CD4-positive, alpha-beta memory T cell (primary cell): ENCODE data around the gene USB1. TPM values are rescaled to one million over a fixed set of nuclear protein-coding genes. Genes with fewer than 3 reads are reported as not detected.
A peak's percentile ranks its signal among the peaks of the same experiment; 100 is the strongest.

Experiments used
- CTCF ChIA-PET: fragments of 350-600 bp; sonication (Branson Sonifier 250); formaldehyde crosslinking; loops from one replicate; lab custom pipeline; 2021; ENCODE audit warnings: inconsistent platforms; ENCODE audit not compliant: partially characterized antibody; lab: Charles Lee
- POLR2A ChIA-PET: fragments of 350-600 bp; sonication (Branson Sonifier 250); formaldehyde crosslinking; loops from one replicate; lab custom pipeline; 2021; ENCODE audit not compliant: partially characterized antibody; lab: Charles Lee
- DNase-seq, 5 donors: peaks; one replicate each; pipeline versions ENCODE4 v3.0.0 to v3.0.0-alpha.2; 2020 to 2022; ENCODE audit warnings: mixed read lengths in 1 of 5
- H3K27ac ChIP-seq: one replicate; pipeline ENCODE4 v1.7.0; 2013; ENCODE audit warnings: low read depth, low read length
- H3K27me3 ChIP-seq: 2 replicates; pipeline ENCODE4 v1.7.0; 2013; ENCODE audit warnings: mild to moderate bottlenecking, low read length, moderate library complexity; ENCODE audit not compliant: insufficient read depth
- H3K36me3 ChIP-seq: 2 replicates; pipeline ENCODE4 v1.7.0; 2013; ENCODE audit warnings: mild to moderate bottlenecking, low read length, moderate library complexity; ENCODE audit not compliant: insufficient read depth
- H3K4me1 ChIP-seq: 2 replicates; pipeline ENCODE4 v1.7.0; 2013; ENCODE audit warnings: mild to moderate bottlenecking, low read length, moderate library complexity; ENCODE audit not compliant: insufficient read depth
- H3K4me3 ChIP-seq, 2 donors: one replicate each; pipeline ENCODE4 v1.7.0; 2013; ENCODE audit warnings: low read length in 2 of 2, mild to moderate bottlenecking in 1 of 2
- H3K9me3 ChIP-seq, 2 donors: one replicate each; pipeline ENCODE4 v1.7.0; 2013; ENCODE audit warnings: low read length in 2 of 2, control low read depth in 1 of 2; ENCODE audit not compliant: control insufficient read depth in 1 of 2
- H3K27ac Mint-ChIP-seq, 7 donors: one replicate each; pipeline ENCODE4 v1.8.0; 2020 to 2021; ENCODE audit warnings: mixed read lengths in 7 of 7, mild to moderate bottlenecking in 6 of 7, inconsistent platforms in 3 of 7, moderate library complexity in 3 of 7
- H3K27me3 Mint-ChIP-seq, 2 donors: one replicate each; pipeline ENCODE4 v1.8.0; 2020 to 2021; ENCODE audit warnings: mixed read lengths in 2 of 2
- H3K36me3 Mint-ChIP-seq, 2 donors: one replicate each; pipeline ENCODE4 v1.8.0; 2020 to 2021; ENCODE audit warnings: mixed read lengths in 2 of 2, inconsistent platforms in 1 of 2, mild to moderate bottlenecking in 1 of 2
- H3K4me1 Mint-ChIP-seq, 4 donors: one replicate each; pipeline ENCODE4 v1.8.0; 2020 to 2021; ENCODE audit warnings: mixed read lengths in 4 of 4, mild to moderate bottlenecking in 1 of 4
- H3K4me3 Mint-ChIP-seq, 8 donors: one replicate each; pipeline ENCODE4 v1.8.0; 2020 to 2021; ENCODE audit warnings: mixed read lengths in 8 of 8, mild to moderate bottlenecking in 7 of 8, moderate library complexity in 6 of 8, inconsistent platforms in 3 of 8
- H3K9me3 Mint-ChIP-seq, 8 donors: one replicate each; pipeline ENCODE4 v1.8.0; 2020 to 2021; ENCODE audit warnings: mixed read lengths in 8 of 8, mild to moderate bottlenecking in 5 of 8, inconsistent platforms in 3 of 8, moderate library complexity in 1 of 8
- intact Hi-C: fragments of 100-400 bp; cut with micrococcal nuclease; formaldehyde crosslinking; loops from one replicate; pipeline ENCODE4 v1.15.1; 2023
- polyA plus RNA-seq, 2 donors: library from polyadenylated mRNA; unstranded; fragments of 300-500 nt; fragmentation: Illumina TruSeq; gene quantifications; one replicate each; pipeline ENCODE4 v1.2.3, GENCODE V29; 2021
- total RNA-seq, 2 experiments: library from RNA; stranded (reverse); gene quantifications; one replicate each; pipeline ENCODE4 v1.2.3, GENCODE V29; 2021

Gene USB1
- total and polyA plus RNA-seq, 4 experiments from 2014 or later = 35.3 to 45.2 (median 37.9) TPM

DNA sequence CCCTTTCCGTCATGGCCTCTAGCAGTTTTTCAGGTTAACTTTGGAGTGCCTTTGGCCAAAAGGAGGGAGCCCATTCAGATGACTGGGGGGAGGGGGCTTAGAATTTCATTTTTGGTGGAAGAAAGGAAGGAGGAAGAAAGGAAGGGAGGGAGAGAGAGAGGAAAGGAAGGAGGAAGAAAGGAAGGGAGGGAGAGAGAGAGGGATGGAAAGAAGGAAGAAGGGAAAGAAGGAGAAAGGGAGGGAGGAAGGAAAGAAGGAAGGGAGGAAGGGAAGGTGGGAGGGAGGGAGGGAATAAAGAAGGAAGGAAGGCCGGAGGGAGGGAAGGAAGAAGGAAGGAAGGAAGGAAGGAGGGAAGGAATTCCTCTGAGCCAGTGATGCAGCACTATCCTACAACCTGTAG, 50.1 kb downstream of the USB1 start:
- H3K9me3 ChIP-seq = no peaks in the 10 kb centered on the region
- H3K27ac ChIP-seq = no peak overlapping the region
- intact Hi-C loops = no loop called here
- H3K36me3 ChIP-seq = no peaks in the 10 kb centered on the region
- DNase-seq = no peak
- CTCF ChIA-PET = no interaction called here
- POLR2A ChIA-PET = no interaction called here
- Mint-ChIP-seq H3K36me3 (no peaks in the 10 kb centered on the region), H3K27ac (no peak overlapping the region), H3K4me3 (no peak overlapping the region), H3K9me3 (peaks cover 0 to 5% (median 0%) of the 10 kb centered on the region in 8 donors), H3K27me3 (peaks cover 0 to 2% of the 10 kb centered on the region in 2 donors), H3K4me1 (peaks cover 0 to 2% (median 0%) of the 10 kb centered on the region in 4 donors)
- H3K4me3 ChIP-seq = no peak overlapping the region
- H3K4me1 ChIP-seq = no peaks in the 10 kb centered on the region
- no peaks in the 10 kb centered on the region for H3K27me3 ChIP-seq

DNA sequence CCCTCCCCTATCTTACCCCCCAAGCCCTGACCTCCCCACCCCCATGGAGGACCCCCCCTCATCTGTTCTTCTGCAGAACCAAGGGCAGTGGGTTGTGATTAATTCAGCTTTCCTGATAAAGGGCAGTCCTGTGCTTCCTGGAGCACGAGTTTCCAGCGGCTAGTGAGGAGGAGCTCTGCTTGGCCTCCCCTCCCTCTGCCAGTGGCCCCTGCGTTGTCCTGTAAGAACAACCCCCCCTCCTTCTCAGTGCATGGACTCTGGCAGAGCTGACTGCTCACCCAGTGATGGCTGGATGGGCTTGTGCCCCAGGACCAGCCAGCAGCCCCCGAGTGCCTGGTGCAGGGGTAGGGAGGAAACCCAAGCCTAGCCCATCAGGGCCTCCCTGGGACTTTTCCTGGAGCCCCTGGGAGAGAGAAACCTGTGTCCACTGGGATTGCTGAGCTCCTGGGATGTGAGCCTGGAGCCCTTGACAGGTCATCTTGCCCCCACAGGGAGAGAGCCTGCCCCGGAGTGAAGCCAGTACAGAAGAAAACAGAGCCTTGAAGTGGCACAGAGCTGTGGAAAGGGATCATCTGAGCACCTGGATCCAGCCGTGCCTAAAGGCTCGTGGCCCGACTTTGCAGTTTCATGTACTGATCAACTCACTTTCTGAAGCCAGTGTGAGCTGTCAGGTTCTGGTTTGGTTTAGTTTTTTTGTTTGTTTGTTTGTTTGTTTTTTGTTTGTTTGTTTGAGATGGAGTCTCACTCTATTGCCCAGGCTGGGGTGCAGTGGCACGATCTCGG, 50.8 kb downstream of the USB1 start:
- H3K4me1 ChIP-seq = no peaks in the 10 kb centered on the region
- CTCF ChIA-PET = interaction anchor here (0.8 kb wide), 1 partner anchor 436 kb away, joined by 3 read pairs; no protein-coding TSS in a partner anchor
- no peak overlapping the region for H3K4me3 ChIP-seq
- Mint-ChIP-seq H3K9me3 (peaks cover 0 to 5% (median 0%) of the 10 kb centered on the region in 8 donors), H3K4me3 (peak overlapping the region in 1 of 8 donors; percentile 20), H3K4me1 (peaks cover 0 to 2% (median 0%) of the 10 kb centered on the region in 4 donors), H3K27me3 (peaks cover 2% of the 10 kb centered on the region in 2 donors), H3K36me3 (no peaks in the 10 kb centered on the region), H3K27ac (no peak overlapping the region)
- no peak for DNase-seq
- intact Hi-C loops = no loop called here
- no peaks in the 10 kb centered on the region for H3K27me3 ChIP-seq
- POLR2A ChIA-PET = no interaction called here
- H3K36me3 ChIP-seq = no peaks in the 10 kb centered on the region
- H3K9me3 ChIP-seq = no peaks in the 10 kb centered on the region
- H3K27ac ChIP-seq = no peak overlapping the region

DNA sequence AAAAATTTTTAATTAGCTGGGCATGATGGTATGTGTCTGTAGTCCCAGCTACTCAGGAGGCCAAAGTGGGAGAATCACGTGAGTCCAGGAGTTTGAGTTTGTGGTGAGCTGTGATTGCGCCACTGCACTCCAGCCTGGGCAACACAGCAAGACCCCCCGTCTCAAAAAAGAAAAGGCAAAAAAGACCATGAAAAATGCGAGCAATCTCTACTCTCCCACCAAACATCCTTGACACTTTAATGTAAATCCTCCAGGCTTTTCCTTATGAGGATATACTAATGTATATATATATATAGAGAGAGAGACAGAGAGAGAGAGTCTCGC, 52.4 kb downstream of the USB1 start:
- Histone ChIP-seq H3K4me3 (no peak overlapping the region), H3K4me1 (no peaks in the 10 kb centered on the region), H3K27ac (no peak overlapping the region), H3K36me3 (no peaks in the 10 kb centered on the region), H3K9me3 (no peaks in the 10 kb centered on the region), H3K27me3 (no peaks in the 10 kb centered on the region)
- intact Hi-C loops = no loop called here
- POLR2A ChIA-PET = no interaction called here
- Mint-ChIP-seq H3K27me3 (peaks cover 2% of the 10 kb centered on the region in 2 donors), H3K36me3 (no peaks in the 10 kb centered on the region), H3K4me3 (no peak overlapping the region), H3K27ac (no peak overlapping the region), H3K4me1 (peaks cover 0 to 2% (median 0%) of the 10 kb centered on the region in 4 donors), H3K9me3 (peaks cover 0 to 5% (median 0%) of the 10 kb centered on the region in 8 donors)
- DNase-seq = no peak
- CTCF ChIA-PET = no interaction called here

DNA sequence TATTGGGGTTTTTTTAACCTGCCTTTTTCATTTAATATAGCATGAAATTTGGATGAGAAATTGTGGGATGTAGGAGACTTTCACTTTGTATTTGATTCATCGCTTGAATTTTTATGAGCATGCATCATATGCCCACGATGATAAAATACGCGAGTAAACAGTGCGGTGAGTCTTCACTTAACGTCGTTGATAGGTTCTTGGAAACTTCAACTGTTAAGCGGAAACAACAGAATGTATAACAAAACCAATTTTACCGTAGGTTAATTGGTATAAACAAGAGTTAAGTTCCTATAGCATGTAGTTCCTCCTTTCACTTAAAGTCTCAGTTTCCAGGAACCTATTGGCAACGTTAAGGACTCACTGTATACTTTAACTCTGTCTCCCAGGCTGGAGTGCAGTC, 53.1 kb downstream of the USB1 start:
- DNase-seq = no peak
- Histone ChIP-seq H3K4me1 (no peaks in the 10 kb centered on the region), H3K9me3 (no peaks in the 10 kb centered on the region), H3K27me3 (no peaks in the 10 kb centered on the region), H3K36me3 (no peaks in the 10 kb centered on the region), H3K27ac (no peak overlapping the region), H3K4me3 (no peak overlapping the region)
- ChIA-PET CTCF (no interaction called here), POLR2A (no interaction called here)
- Mint-ChIP-seq H3K36me3 (no peaks in the 10 kb centered on the region), H3K4me3 (no peak overlapping the region), H3K27me3 (peaks cover 2% of the 10 kb centered on the region in 2 donors), H3K27ac (no peak overlapping the region), H3K9me3 (peaks cover 0 to 5% (median 0%) of the 10 kb centered on the region in 8 donors), H3K4me1 (peaks cover 0 to 2% (median 0%) of the 10 kb centered on the region in 4 donors)
- intact Hi-C loops = no loop called here

DNA sequence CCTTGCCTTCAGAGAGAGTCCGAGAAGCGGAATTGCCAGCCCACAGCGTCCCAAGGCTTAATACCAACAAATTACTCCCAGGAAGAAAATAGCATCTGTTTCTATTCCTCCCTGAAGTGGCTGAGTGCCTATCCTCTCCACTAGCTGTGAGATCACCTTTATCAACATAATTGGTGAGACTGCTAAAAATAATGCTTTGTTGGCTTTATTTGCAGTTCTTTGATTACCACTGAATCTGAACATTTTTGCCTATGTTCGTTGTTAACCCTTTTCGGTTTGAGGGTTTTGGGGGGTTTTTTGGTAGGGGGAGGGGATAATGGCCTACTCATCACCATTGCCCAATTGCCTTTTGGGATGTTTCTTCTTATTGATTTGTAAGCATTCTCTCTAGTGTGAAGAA, 55.4 kb downstream of the USB1 start:
- H3K36me3 ChIP-seq = no peaks in the 10 kb centered on the region
- Mint-ChIP-seq H3K4me1 (peaks cover 0 to 2% (median 0%) of the 10 kb centered on the region in 4 donors), H3K27me3 (peaks cover 0 to 3% of the 10 kb centered on the region in 2 donors), H3K4me3 (no peak overlapping the region), H3K9me3 (no peaks in the 10 kb centered on the region), H3K36me3 (no peaks in the 10 kb centered on the region), H3K27ac (no peak overlapping the region)
- no peaks in the 10 kb centered on the region for H3K27me3 ChIP-seq
- intact Hi-C loops = no loop called here
- no peaks in the 10 kb centered on the region for H3K9me3 ChIP-seq
- H3K4me1 ChIP-seq = no peaks in the 10 kb centered on the region
- POLR2A ChIA-PET = no interaction called here
- no peak overlapping the region for H3K27ac ChIP-seq
- CTCF ChIA-PET = no interaction called here
- DNase-seq = no peak
- H3K4me3 ChIP-seq = no peak overlapping the region

DNA sequence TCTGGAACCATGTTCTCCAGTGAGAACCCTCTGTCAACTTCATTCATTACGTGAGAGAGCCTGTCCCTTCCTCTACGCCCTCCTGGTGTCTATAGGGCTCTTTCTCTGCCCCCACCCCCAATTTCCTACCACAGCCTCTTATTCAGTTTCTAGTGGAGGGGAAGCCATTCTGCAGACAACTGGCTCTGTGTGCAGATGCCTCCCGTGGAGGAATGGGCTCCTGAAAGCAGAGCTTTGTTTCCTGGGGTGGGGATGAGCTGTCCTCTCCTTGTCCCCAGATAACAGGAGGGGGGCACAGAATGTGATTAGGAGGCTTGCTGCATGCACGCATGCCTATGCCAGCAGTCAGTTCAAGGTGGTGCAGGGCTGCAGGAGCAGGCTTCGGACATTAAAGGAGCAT, 55.9 kb downstream of the USB1 start:
- ChIA-PET POLR2A (no interaction called here), CTCF (no interaction called here)
- H3K9me3 ChIP-seq = no peaks in the 10 kb centered on the region
- no peak for DNase-seq
- no peaks in the 10 kb centered on the region for H3K27me3 ChIP-seq
- H3K4me1 ChIP-seq = no peaks in the 10 kb centered on the region
- Mint-ChIP-seq H3K27me3 (peaks cover 0 to 3% of the 10 kb centered on the region in 2 donors), H3K4me1 (peaks cover 0 to 2% (median 0%) of the 10 kb centered on the region in 4 donors), H3K4me3 (no peak overlapping the region), H3K36me3 (no peaks in the 10 kb centered on the region), H3K9me3 (no peaks in the 10 kb centered on the region), H3K27ac (no peak overlapping the region)
- no peak overlapping the region for H3K4me3 ChIP-seq
- intact Hi-C loops = no loop called here
- H3K27ac ChIP-seq = no peak overlapping the region
- no peaks in the 10 kb centered on the region for H3K36me3 ChIP-seq

DNA sequence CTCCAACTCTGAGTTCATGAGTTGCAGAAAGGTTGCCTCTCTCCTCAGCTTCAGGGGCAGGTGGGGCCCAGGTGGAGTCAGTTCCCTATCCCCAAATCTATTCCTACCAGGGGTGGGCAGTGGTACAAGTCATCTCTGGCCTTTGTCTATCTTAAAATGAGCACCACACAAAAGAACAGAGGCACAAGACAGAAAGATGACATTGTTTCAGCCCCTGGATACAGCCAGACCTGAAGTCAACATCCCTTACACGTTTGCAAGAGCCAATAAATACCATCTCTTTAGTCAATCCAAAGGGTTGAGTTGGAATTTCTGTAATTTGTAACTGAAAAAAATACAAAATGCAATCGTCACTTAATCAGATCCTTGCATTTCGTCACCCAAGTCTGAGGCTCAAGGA, 56.6 kb downstream of the USB1 start:
- no peaks in the 10 kb centered on the region for H3K4me1 ChIP-seq
- no peak for DNase-seq
- H3K9me3 ChIP-seq = no peaks in the 10 kb centered on the region
- no peak overlapping the region for H3K27ac ChIP-seq
- ChIA-PET CTCF (no interaction called here), POLR2A (no interaction called here)
- H3K27me3 ChIP-seq = no peaks in the 10 kb centered on the region
- peaks cover 0 to 3% of the 10 kb centered on the region in 2 donors for H3K27me3 Mint-ChIP-seq
- no peak overlapping the region for H3K4me3 ChIP-seq
- H3K4me1 Mint-ChIP-seq = peaks cover 0 to 2% (median 0%) of the 10 kb centered on the region in 4 donors
- no peak overlapping the region for H3K27ac Mint-ChIP-seq
- H3K4me3 Mint-ChIP-seq = no peak overlapping the region
- intact Hi-C loops = no loop called here
- H3K9me3 Mint-ChIP-seq = no peaks in the 10 kb centered on the region
- H3K36me3 Mint-ChIP-seq = no peaks in the 10 kb centered on the region
- no peaks in the 10 kb centered on the region for H3K36me3 ChIP-seq
